Measurements from ENCODE around the gene LSG1.

LSG1 gene

GRCh38 chr3:194686816-194687637, 15.0 kb upstream of the LSG1 start:
- no peak for FAIRE-seq

DNA sequence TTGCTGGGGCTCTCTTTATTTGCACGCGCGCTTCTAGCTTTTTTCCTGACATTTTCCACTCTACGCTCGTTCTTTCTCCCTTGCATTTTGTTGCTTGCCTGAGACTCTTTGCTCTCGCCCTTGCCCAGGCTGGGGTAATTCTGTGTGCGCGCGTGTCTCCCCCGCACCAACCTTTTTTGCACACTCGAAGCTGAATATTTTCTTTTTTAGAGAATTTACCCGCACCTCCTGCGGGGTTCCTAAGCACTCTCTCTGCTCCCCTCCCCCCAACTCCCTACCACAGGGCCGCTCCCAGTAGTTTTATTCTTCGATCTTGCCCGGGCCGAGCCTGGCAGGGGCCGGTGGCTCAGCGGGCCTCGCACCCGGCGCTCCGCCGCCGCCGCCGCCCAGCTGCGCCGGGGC, 14.4 kb upstream of the LSG1 start:
- no peak for FAIRE-seq

GRCh38 chr3:194685718-194686413, 13.9 kb upstream of the LSG1 start, which contains the start of gene FAM43A:
TSS of gene FAM43A (plus strand) at chr3:194685883. CDS start at chr3:194686827, 944 bp downstream.
- peak; percentile 53 for FAIRE-seq

- FAIRE-seq, result no peak
Observed at GRCh38 chr3:194685065-194685717, 13.2 kb upstream of the LSG1 start.

DNA sequence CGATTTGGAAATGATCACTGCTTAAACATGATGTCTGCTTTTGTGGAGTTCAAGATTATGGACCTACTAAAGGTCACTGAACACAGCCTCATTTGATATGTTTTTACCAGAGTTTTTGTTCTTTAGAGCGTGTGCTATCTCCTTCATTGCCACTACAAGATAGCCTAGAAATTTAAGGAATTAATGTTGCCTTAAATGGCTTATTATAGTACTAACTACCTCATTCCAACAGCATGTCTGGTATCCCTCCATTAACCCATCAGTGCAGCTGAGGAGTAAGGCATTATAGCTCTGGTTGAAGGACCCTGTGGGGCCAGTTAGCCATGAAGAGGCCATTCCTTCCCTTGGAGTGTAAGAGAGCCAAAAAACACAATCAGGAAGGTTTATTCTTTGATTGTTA, 11.4 kb upstream of the LSG1 start:
- FAIRE-seq, result no peak

GRCh38 chr3:194682694-194683310, 10.8 kb upstream of the LSG1 start:
- FAIRE-seq, result peak; percentile 89

DNA sequence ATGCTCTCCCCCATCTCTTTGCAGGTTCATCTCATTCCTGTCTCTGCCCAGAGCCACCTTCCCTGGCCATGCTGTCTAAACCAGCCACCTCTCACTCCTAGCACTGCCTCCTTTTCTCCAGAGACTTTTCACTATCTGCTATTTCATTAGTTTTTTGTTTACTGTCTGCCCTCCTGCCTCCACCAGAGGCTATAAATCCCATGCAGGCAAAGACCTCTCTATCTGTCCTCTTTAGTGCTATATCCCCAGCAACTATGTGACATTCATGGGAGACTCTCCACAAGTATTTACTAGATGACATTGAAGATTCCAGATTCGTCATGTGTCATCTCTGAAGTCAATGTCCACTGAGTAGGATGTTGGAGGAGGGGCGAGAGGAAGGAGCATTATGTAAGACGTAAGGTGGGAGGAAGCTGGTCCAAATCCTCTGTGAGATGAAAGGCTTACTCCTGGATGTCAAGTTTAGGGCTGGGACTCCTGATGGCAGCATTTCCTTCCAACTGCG, 10.2 kb upstream of the LSG1 start:
- no peak for FAIRE-seq

DNA sequence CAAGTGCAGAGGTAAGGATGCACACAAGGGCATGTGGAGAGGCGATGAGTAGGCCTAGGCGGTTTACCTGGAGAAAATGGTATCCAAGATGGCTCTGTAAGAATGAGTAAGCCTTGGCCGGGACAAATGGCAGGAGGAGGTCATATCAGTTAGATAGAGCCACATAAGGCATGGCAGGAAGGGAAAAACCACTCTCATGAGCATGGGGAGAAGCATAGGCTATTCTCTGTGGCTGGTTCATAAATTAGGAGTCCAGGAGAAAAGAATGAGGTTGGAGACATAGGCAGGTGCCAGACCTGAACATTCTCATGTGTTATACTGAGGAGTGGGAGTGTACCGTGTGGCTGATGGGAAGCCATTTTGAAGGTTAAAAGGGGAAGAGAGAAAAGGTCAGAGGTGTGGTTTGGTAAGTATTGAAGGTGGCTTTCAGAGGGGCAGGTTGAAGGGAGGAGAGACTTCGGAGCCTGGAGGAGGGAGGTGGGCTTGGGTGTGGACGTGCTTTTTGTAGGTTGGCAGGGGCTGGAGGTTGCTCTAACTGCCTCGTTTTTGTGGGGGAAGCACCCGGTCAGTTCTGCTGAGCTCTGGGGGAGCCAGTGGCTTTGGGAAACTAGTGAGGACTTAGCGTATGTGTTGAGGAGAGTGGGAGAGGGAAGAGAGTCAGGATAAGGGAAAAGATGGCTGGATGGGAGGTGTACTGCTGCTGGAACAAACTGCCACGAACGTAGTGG, 9.1 kb upstream of the LSG1 start:
- FAIRE-seq, result no peak

- no peak for FAIRE-seq
Observed at GRCh38 chr3:194676471-194676870, 4.5 kb upstream of the LSG1 start.

DNA sequence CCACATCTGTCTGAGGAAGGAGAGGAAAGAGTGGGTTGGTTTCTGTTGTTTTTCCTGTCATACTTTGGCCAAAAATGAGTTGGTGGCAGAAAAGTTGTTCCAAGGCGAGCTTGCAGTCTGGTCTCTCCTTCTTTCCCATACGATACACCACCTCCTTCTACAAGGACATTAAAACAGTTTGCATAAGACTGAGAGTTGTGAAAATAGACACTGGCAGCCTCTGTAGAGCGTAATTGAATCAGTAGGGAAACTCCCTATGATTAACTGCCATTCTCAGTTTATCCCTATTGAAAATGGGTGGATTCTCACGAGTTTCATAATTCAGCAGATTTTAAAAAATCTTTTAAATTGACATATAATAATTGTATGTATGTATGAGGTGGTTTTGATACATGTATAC, 3.7 kb upstream of the LSG1 start:
- no peak for FAIRE-seq

GRCh38 chr3:194675081-194675640, 3.2 kb upstream of the LSG1 start:
- no peak for FAIRE-seq

DNA sequence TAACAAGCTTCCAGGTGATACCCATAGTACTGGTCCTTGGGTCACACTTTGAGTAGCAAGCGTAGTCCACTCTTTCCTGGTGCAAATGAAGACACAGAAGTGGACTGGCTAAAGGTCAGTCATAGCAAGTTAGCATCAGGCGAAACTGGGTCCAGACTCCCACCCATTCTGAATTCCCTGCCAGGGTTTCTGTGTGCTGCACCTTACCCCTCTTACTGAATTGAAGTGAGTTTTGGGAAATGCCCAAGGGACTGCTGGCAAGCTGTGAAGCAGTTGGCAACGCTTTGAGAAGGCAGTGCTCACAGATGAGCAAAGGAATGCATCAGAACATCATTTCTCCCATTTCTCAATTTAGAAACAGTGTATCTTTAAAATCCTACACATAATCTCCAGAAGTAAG, 1.8 kb upstream of the LSG1 start:
- FAIRE-seq, result no peak

DNA sequence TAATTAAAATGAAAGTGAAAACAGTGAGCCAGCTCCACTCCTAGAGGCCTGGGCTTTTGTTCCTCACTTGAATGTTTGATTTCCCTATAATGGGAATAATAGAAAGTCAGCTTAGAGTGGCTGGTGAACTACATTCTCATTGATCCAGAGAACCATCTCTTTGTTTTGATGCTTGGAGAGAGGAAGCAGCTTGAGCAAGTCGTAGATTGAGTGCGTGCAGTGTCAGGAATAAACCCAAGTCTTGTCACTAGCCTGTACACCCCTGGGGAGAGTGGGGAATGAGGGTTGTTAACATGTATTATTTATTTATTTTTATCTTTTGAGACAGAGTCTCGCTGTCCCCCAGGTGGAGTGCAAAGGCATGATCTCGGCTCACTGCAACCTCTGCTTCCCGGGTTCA, 885 bp upstream of the LSG1 start:
- no peak for FAIRE-seq

- no peak for FAIRE-seq
Observed at GRCh38 chr3:194671511-194671899, 486 bp downstream of the LSG1 start.

DNA sequence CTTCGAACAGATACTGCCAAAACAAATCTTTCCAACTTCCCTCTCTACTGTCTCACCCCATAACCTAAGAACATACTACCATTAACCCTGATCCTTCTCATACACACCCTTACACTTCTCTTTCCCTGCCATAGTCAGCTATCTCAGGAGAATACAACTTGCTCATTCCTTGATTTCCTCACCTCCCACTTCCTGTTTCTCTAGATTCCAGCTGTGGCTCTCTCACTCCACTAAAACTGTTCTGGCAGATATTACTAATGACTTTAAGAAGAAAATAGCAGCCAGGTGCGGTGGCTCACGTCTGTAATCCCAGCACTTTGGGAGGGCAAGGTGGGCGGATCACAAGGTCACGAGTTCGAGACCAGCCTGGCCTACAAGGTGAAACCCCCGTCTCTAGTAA, 4.6 kb downstream of the LSG1 start:
- no peak for FAIRE-seq

- FAIRE-seq, result no peak
Observed at GRCh38 chr3:194664857-194665256, 7.1 kb downstream of the LSG1 start.

DNA sequence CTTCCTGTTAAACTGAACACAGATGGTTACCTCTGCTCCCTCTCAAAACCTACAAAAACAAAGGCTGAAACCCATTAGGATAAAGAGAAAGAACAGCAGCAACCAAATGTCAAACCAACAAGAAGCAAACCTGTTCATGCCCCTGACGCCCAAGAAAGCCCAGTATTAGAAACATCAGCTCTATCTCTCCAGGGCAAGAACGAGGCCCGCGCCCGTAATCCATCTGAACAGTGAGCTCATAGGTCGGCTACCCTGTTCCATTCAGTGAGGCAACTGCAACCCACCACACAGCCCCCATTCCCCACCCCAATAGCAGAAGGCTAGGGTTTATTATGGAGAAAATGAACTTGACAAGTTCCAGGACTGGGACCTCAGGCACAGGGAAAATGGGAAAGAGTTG, 10.0 kb downstream of the LSG1 start:
- no peak for FAIRE-seq

- FAIRE-seq, result no peak
Observed at GRCh38 chr3:194661374-194661773, 10.6 kb downstream of the LSG1 start.

GRCh38 chr3:194659778-194660177, 12.2 kb downstream of the LSG1 start:
- no peak for FAIRE-seq

DNA sequence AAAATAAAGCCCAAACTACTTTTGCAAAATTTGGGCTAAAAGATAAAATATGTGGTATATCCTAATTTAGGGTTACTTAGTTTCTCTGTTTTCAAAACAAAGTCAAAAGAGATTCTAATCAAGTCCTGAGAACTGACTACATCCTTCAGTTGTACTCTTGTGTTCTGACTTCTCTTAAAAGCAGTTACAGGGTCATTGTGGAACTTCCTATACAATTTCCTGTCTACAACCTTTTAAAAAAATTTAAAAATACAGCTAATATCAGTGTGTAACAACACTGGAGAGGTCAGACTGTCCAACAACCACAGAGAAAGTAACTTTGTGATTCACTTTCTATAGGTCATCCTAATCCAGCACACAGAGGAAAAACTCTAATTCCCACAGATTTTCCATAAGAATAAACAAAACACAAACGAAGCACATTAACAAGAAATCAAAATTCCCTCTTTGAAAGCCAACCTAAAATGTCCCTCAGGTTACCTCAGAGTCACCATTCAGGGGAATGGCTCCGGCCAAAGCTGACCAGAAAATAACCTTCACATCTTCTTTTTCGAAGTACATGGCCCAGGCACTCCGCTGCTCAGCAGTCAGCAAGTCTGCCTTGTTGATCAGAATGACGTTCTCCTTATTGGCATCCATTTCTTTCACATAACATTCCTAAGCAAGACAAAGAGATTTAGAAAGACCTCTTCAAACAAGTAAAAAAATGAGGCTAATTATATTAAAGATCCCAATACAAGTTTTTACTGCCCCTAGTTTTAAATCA, 13.3 kb downstream of the LSG1 start:
- FAIRE-seq, result no peak

DNA sequence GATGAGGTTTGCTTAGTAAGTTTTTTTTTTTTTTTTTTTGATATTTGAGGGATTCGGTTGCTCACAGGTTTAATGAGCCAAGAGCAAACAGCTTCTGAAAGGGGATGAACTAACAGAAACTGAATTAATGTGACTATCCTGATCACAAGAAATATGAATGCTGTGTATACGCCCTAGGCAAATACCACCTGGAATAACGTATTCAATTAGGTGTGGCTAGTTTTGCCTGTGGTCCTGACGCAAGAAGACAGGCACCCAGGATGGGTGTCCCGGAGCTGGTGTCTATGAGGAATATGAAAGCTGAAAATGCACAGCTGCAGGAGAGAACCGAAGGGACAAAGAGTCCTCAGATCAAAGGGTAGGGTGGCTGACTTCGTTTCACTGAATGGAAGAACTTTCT, 14.6 kb downstream of the LSG1 start:
- no peak for FAIRE-seq
